Measurements from ENCODE around the gene DAPL1.

The DAPL1 gene, protein sequence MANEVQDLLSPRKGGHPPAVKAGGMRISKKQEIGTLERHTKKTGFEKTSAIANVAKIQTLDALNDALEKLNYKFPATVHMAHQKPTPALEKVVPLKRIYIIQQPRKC

DNA sequence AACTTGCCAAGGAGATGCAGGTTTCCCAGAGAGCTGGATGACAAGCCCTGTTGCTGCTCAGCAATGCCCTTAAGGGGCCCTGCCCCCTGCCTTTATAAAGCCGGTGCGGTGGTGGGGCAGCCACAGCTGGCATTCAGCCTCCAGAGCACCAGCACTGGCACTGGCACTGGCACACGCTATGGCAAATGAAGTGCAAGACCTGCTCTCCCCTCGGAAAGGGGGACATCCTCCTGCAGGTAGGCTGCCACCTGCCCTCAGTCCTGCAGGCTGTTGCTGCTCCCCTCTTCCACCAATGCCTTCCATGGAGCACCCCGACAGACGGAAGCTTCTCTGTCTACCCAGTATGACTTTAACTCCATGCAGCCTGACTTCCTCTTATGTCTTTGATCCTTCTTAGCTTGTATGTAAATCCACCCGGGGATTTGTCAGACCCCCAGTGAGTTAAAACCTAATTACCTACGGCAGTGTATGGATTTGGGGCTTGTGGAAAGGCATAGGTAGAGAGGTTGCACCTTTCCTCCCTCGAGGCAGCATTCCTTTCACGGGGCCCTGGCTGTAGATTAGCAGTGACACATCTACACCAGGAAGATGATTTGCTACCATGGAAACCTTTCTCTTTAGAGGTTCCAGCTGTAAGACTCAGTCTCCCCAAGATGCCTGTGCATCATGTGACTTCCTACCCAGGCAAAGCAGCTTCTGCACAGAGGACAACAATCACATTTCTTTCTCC lies at the start of gene DAPL1:
Gene DAPL1, plus strand, starts transcription at position 123 of the 730 bp plus-strand sequence. Its CDS starts 56 bp downstream, at position 179.
- no peak within 1 kb of the TSS for H3K4me3 ChIP-seq (ENCODE audit: low read depth, low read length)
- no peak for DNase-seq (ENCODE audit: low read depth)
- TF ChIP-seq, protein P1, sequence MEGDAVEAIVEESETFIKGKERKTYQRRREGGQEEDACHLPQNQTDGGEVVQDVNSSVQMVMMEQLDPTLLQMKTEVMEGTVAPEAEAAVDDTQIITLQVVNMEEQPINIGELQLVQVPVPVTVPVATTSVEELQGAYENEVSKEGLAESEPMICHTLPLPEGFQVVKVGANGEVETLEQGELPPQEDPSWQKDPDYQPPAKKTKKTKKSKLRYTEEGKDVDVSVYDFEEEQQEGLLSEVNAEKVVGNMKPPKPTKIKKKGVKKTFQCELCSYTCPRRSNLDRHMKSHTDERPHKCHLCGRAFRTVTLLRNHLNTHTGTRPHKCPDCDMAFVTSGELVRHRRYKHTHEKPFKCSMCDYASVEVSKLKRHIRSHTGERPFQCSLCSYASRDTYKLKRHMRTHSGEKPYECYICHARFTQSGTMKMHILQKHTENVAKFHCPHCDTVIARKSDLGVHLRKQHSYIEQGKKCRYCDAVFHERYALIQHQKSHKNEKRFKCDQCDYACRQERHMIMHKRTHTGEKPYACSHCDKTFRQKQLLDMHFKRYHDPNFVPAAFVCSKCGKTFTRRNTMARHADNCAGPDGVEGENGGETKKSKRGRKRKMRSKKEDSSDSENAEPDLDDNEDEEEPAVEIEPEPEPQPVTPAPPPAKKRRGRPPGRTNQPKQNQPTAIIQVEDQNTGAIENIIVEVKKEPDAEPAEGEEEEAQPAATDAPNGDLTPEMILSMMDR (IDR thresholded peaks at IDR 0.05; ENCODE audit: low read depth, low read length, missing control alignments) = no peak
- in situ Hi-C loops (cut with HindIII; ENCODE audit: low sequenced_read_pairs) = no loop called here

DNA sequence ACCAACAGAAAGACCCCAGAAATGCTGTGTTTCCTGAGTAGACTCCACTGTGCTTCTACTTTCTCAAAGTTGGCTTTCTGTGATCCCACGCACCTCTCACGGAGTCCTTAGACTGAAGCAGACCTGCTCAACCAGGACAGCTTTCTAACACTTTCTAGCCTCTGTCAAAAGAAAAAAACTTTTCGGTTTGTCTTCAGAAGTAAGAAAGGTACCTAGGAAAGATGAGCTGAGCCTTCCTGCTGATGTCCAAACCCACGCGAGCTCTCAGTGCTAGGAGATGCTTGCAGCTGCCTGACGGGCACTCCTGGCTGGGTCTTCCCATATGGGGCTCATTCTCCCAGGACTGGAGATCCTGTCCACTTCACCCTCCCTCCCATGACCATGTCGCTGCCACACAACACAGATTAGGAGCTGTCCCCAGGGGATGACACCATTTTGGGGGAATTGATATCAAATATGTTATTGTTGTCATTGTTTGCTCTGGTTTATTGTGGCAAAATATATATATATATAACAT lies 49.2 kb upstream of the DAPL1 start:
- in situ Hi-C loops (cut with HindIII; ENCODE audit: low sequenced_read_pairs) = loop anchor here (5.0 to 25.0 kb wide), 3 partner anchors 271 to 709 kb away; no protein-coding TSS in a partner anchor
- no peak overlapping the region for H3K4me3 ChIP-seq (ENCODE audit: low read depth, low read length)
- TF ChIP-seq, protein P1 (IDR thresholded peaks at IDR 0.05; ENCODE audit: low read depth, low read length, missing control alignments) = no peak
- no peak for DNase-seq (ENCODE audit: low read depth)

DNA sequence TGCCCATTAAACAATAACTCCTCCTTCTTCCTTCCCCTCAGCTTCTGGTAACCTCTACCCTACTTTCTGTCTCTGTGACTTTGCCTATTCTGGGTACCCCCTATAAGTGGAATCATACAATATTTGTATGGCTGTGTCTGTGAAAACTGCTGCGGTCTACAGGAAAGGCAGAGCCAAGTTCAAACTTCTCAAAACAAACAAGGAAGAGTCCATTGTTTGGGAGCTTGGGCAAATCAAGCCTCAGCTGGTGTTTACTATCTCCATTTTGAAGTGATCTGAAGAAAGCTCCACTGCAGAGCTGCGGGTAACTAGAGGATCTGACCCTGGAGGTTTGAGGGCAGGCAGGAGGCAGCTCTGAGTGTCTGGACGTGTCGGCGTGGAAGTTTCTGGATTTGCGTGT lies 48.6 kb upstream of the DAPL1 start:
- in situ Hi-C loops (cut with HindIII; ENCODE audit: low sequenced_read_pairs) = loop anchor here (5.0 to 25.0 kb wide), 3 partner anchors 272 to 709 kb away; no protein-coding TSS in a partner anchor
- TF ChIP-seq, protein P1 (IDR thresholded peaks at IDR 0.05; ENCODE audit: low read depth, low read length, missing control alignments) = no peak
- H3K4me3 ChIP-seq (ENCODE audit: low read depth, low read length) = no peak overlapping the region

GRCh38 chr2:158747281-158747680 lies 47.8 kb upstream of the DAPL1 start:
- H3K4me3 ChIP-seq (ENCODE audit: low read depth, low read length) = no peak overlapping the region
- DNase-seq (ENCODE audit: low read depth) = no peak
- in situ Hi-C loops (cut with HindIII; ENCODE audit: low sequenced_read_pairs) = loop anchor here (5.0 to 25.0 kb wide), 3 partner anchors 272 to 710 kb away; no protein-coding TSS in a partner anchor
- TF ChIP-seq, protein P1 (IDR thresholded peaks at IDR 0.05; ENCODE audit: low read depth, low read length, missing control alignments) = no peak

More for the DNA sequence above, 48.6 kb upstream of the DAPL1 start:
- no peak for DNase-seq (ENCODE audit: low read depth)

DNA sequence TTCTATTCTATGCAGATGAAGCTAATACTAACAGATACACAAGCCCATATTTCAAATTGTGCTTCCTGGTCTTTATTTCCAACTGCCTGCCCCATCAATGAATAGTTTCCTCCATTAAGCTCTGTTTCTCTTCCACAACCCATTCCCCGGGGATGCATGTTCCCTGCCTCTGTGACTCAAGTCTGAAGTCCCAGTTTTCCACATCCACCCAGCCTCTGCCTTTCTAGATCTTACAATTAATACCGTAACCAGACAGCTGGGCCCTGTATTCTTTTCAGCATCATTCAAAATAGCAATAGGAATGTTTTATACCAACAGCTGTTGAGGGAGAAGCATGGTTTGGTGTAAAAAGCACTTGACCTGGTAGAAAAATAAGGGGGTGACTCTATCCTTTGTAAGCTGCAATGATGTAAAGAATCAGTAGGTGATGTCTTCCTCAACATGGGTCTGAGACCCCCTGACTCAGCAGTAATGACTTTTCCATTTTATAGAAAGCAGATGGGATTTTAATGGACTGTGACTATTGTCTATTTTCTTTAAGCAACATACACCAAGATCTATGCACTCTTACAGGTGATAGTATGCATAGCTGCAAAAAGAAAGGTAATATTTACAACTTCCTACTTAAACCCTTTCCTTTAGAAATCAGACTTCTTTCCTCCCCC lies 46.1 kb upstream of the DAPL1 start:
- H3K4me3 ChIP-seq (ENCODE audit: low read depth, low read length) = no peak overlapping the region
- no peak for DNase-seq (ENCODE audit: low read depth)
- in situ Hi-C loops (cut with HindIII; ENCODE audit: low sequenced_read_pairs) = loop anchor here (5.0 to 25.0 kb wide), 3 partner anchors 274 to 712 kb away; no protein-coding TSS in a partner anchor
- TF ChIP-seq, protein P1 (IDR thresholded peaks at IDR 0.05; ENCODE audit: low read depth, low read length, missing control alignments) = no peak

DNA sequence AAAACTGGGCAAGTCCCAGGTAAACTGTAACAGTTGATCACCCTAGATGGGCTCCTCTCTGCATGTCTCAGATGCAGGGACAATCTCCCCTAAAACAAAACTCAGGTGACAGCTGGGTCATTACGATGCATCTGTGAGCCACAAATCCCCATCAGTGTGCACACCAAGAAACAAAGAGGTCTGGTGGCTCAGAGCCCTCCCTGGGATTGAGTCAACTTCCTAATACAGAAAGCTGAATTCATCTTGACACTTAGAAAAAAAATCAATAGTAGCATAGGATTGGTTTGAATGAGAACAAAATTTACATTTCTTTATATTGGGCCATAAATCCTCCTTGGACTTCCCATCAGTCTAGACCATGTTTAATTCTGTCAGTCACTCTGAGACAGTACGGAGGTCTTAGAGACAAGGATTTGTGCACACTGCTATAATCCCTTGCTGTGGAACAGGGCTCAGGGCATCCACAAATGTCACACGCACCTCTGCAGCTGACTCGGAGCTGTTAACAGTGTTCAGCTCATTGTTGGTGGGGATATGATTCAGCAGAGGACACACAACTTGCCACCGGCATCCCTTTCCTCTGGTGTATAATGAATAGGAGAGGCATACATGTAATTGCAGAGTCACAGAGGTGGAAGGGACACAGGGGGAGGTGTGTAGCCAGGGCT lies 44.5 kb upstream of the DAPL1 start:
- H3K4me3 ChIP-seq (ENCODE audit: low read depth, low read length) = no peak overlapping the region
- TF ChIP-seq, protein P1 (IDR thresholded peaks at IDR 0.05; ENCODE audit: low read depth, low read length, missing control alignments) = no peak
- in situ Hi-C loops (cut with HindIII; ENCODE audit: low sequenced_read_pairs) = no loop called here
- no peak for DNase-seq (ENCODE audit: low read depth)

All from astrocyte of the cerebellum (primary cell).